GM19395 (cell line): ENCODE data around the gene SYT1.
A peak's percentile ranks its signal among the peaks of the same experiment; 100 is the strongest.
"Not testable (repeated sequence)": the region's sequence is repeated elsewhere in the genome, so short reads cannot be mapped to it uniquely, and the experiment has no call there.

Experiments used
- ATAC-seq: cut with Tn5 transposase; IDR thresholded peaks from one replicate; pipeline ENCODE4 v1.9.1; 2021; ENCODE audit warnings: mild to moderate bottlenecking, moderate library complexity; ENCODE audit not compliant: unreplicated experiment

SYT1 gene

GRCh38 chr12:78864403-78864869 lies at the start of gene SYT1:
SYT1 (plus strand) TSS chr12:78864774.
- peak; percentile 31 for ATAC-seq

GRCh38 chr12:78818487-78818886 lies 46.1 kb upstream of the SYT1 start:
- no peak for ATAC-seq

GRCh38 chr12:78820946-78821345 lies 43.6 kb upstream of the SYT1 start:
- ATAC-seq, result no peak

GRCh38 chr12:78824918-78825317 lies 39.7 kb upstream of the SYT1 start:
- no peak for ATAC-seq

- ATAC-seq, result no peak
Observed at GRCh38 chr12:78829690-78830089, 34.9 kb upstream of the SYT1 start.

GRCh38 chr12:78835493-78835892 lies 29.1 kb upstream of the SYT1 start:
- ATAC-seq, result no peak

- ATAC-seq, result not testable (repeated sequence)
Observed at GRCh38 chr12:78840518-78841019, 24.0 kb upstream of the SYT1 start.

- no peak for ATAC-seq
Observed at GRCh38 chr12:78853231-78853630, 11.3 kb upstream of the SYT1 start.

GRCh38 chr12:78863482-78864402 lies 832 bp upstream of the SYT1 start:
- peak; percentile 64 for ATAC-seq

GRCh38 chr12:78864870-78865463 lies 393 bp downstream of the SYT1 start:
- peak; percentile 15 for ATAC-seq

GRCh38 chr12:78865516-78865915 lies 942 bp downstream of the SYT1 start:
- no peak for ATAC-seq

GRCh38 chr12:78866518-78866917 lies 1.9 kb downstream of the SYT1 start:
- ATAC-seq, result no peak

GRCh38 chr12:78870539-78870938 lies 6.0 kb downstream of the SYT1 start:
- ATAC-seq, result no peak

- no peak for ATAC-seq
Observed at GRCh38 chr12:78871566-78871965, 7.0 kb downstream of the SYT1 start.

GRCh38 chr12:78878459-78878858 lies 13.9 kb downstream of the SYT1 start:
- ATAC-seq, result no peak

GRCh38 chr12:78878866-78879265 lies 14.3 kb downstream of the SYT1 start:
- ATAC-seq, result no peak

GRCh38 chr12:78880078-78880477 lies 15.5 kb downstream of the SYT1 start:
- ATAC-seq, result no peak

GRCh38 chr12:78881685-78882084 lies 17.1 kb downstream of the SYT1 start:
- no peak for ATAC-seq

GRCh38 chr12:78885466-78885865 lies 20.9 kb downstream of the SYT1 start:
- ATAC-seq, result no peak

GRCh38 chr12:78886719-78887407 lies 22.3 kb downstream of the SYT1 start:
- no peak for ATAC-seq

GRCh38 chr12:78887444-78887843 lies 22.9 kb downstream of the SYT1 start:
- ATAC-seq, result no peak
